K562 (cell line): ENCODE measurements around the gene TOR1A. TPM values are rescaled to one million over a fixed set of nuclear protein-coding genes. Genes with fewer than 3 reads are reported as not detected.

Experiments used
- DMBX1 ChIP-seq: fragments of 250-450 bp; sonication (Bioruptor Pico); IDR thresholded peaks from 2 replicates; pipeline ENCODE4 v1.8.0; 2022; ENCODE audit warnings: inconsistent platforms, mild to moderate bottlenecking, moderate library complexity, borderline replicate concordance
- ETV5 ChIP-seq: sonication (generic); formaldehyde crosslinking; IDR thresholded peaks from 2 replicates; pipeline ENCODE4 v1.4.0; 2020; ENCODE audit warnings: low read depth, mild to moderate bottlenecking, missing genetic modification reagents
- FOXK2 ChIP-seq, 2 experiments: fragments of 450-650 bp; IDR thresholded peaks in 1 of 2; conservative IDR thresholded peaks in 1 of 2; 2 replicates each; pipeline ENCODE4 v1.6.1; 2016; ENCODE audit warnings: low read depth in 2 of 2, mild to moderate bottlenecking in 1 of 2
- HNRNPL ChIP-seq: fragments of 200-400 bp; formaldehyde crosslinking; IDR thresholded peaks from 2 replicates; pipeline ENCODE4 v1.6.1; 2017; ENCODE audit warnings: low read depth, mild to moderate bottlenecking, low read length
- PHB ChIP-seq: fragments of 250-450 bp; sonication (Bioruptor Pico); IDR thresholded peaks from 2 replicates; pipeline ENCODE4 v1.5.0; 2021
- PHF8 ChIP-seq: fragments of 200-600 bp; sonication (generic); IDR thresholded peaks from 2 replicates; pipeline ENCODE4 v1.6.1; 2012; ENCODE audit warnings: mixed run types, mild to moderate bottlenecking, inconsistent platforms, low read length, moderate library complexity, borderline replicate concordance
- RUNX1 ChIP-seq: sonication (generic); IDR thresholded peaks from 2 replicates; pipeline ENCODE4 v1.6.1; 2016; ENCODE audit warnings: antibody characterized with exemption, low read depth
- TAF1 ChIP-seq: IDR thresholded peaks from 2 replicates; pipeline ENCODE4 v1.6.1; 2011; ENCODE audit warnings: mild to moderate bottlenecking, low read length, moderate library complexity; ENCODE audit not compliant: insufficient read depth, control insufficient read depth, severe bottlenecking; ENCODE audit errors: extremely low read depth
- ZNF609 ChIP-seq: sonication (generic); formaldehyde crosslinking; IDR thresholded peaks from 2 replicates; pipeline ENCODE4 v1.8.1; 2023; ENCODE audit warnings: missing genetic modification reagents, mild to moderate bottlenecking, borderline replicate concordance
- polyA plus RNA-seq, 8 experiments: library from polyadenylated mRNA; depleted of rRNA in 4 of 8; stranded (reverse) in 5 of 8; unstranded in 3 of 8; fragments of >200 nt; fragmentation: Nextera tagmentation in 2 of 8; fragmentation: Illumina TruSeq in 1 of 8; extraction: Ambion mirVana in 2 of 8; extraction: Trizol in 1 of 8; gene quantifications; 2 replicates each; pipeline versions ENCODE4 v1.2.1 to v1.2.3, GENCODE V29; 2011 to 2014; ENCODE audit warnings: inconsistent platforms in 1 of 8, missing spikeins in 1 of 8
- total RNA-seq, 7 experiments: library from RNA; depleted of rRNA in 6 of 7; stranded (reverse); fragments of >200 nt in 6 of 7; fragmentation: Illumina TruSeq in 2 of 7; extraction: Trizol in 2 of 7; gene quantifications; 2 replicates each; pipeline versions ENCODE4 v1.2.1 to v1.2.3, GENCODE V29; 2011 to 2021; ENCODE audit warnings: low replicate concordance in 1 of 7
- TF ChIP-seq, protein P1 (sequence below), 2 experiments: fragments of 450-650 bp in 1 of 2; sonication (generic) in 1 of 2; formaldehyde crosslinking in 1 of 2; IDR thresholded peaks; 2 replicates each; pipeline versions ENCODE4 v1.7.1 to v1.9.0; 2016 to 2022; ENCODE audit warnings: inconsistent platforms in 1 of 2, mild to moderate bottlenecking in 1 of 2, missing genetic modification reagents in 1 of 2

TOR1A gene
- total and polyA plus RNA-seq, 9 of the 15 experiments (the other 6 are each of a cell fraction or from before 2014, with no cell fraction given) = 4.5 to 85.8 (median 51.3) TPM

- 0 out of 2 replicates have a peak, but pooled peaks have one; percentile 41 for TF ChIP-seq ZNF609
- TF ChIP-seq, protein P1, sequence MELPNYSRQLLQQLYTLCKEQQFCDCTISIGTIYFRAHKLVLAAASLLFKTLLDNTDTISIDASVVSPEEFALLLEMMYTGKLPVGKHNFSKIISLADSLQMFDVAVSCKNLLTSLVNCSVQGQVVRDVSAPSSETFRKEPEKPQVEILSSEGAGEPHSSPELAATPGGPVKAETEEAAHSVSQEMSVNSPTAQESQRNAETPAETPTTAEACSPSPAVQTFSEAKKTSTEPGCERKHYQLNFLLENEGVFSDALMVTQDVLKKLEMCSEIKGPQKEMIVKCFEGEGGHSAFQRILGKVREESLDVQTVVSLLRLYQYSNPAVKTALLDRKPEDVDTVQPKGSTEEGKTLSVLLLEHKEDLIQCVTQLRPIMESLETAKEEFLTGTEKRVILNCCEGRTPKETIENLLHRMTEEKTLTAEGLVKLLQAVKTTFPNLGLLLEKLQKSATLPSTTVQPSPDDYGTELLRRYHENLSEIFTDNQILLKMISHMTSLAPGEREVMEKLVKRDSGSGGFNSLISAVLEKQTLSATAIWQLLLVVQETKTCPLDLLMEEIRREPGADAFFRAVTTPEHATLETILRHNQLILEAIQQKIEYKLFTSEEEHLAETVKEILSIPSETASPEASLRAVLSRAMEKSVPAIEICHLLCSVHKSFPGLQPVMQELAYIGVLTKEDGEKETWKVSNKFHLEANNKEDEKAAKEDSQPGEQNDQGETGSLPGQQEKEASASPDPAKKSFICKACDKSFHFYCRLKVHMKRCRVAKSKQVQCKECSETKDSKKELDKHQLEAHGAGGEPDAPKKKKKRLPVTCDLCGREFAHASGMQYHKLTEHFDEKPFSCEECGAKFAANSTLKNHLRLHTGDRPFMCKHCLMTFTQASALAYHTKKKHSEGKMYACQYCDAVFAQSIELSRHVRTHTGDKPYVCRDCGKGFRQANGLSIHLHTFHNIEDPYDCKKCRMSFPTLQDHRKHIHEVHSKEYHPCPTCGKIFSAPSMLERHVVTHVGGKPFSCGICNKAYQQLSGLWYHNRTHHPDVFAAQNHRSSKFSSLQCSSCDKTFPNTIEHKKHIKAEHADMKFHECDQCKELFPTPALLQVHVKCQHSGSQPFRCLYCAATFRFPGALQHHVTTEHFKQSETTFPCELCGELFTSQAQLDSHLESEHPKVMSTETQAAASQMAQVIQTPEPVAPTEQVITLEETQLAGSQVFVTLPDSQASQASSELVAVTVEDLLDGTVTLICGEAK (IDR thresholded peaks at IDR 0.05) = 0 out of 2 replicates have a peak, but pooled peaks have one; percentile 14
- TF ChIP-seq, protein P1 (CRISPR knock-in tag; IDR thresholded peaks at IDR 0.05) = no peak
- no peak for TF ChIP-seq RUNX1
- TF ChIP-seq PHF8 = no peak
- TF ChIP-seq DMBX1 (CRISPR knock-in tag) = 0 out of 2 replicates have a peak, but pooled peaks have one; percentile 0
- no peak for TF ChIP-seq TAF1
- 0 out of 2 replicates have a peak, but pooled peaks have one; percentile 41 for TF ChIP-seq PHB (CRISPR knock-in tag)
- no peak for TF ChIP-seq FOXK2 (conservative IDR thresholded peaks at IDR 0.05 in 1 of 2, IDR thresholded peaks at IDR 0.05 in 1 of 2; ENCODE audit: low read depth in 2 of 2)
- TF ChIP-seq HNRNPL = no peak
- TF ChIP-seq ETV5 (CRISPR knock-in tag) = peak; percentile 49; the same call in 1 of the 2 replicates
- TF ChIP-seq, all 486 proteins: peak for 15
Measured at GRCh38 chr9:129835860-129836223, 11.9 kb upstream of the TOR1A start (continued).
